Left ventricle myocardium superior (tissue), 1 donor: ENCODE results near the gene HIGD1B. TPM values are rescaled to one million over a fixed set of nuclear protein-coding genes. Genes with fewer than 3 reads are reported as not detected.
A peak's percentile ranks its signal among the peaks of the same experiment; 100 is the strongest.

ENCODE experiments used
- ATAC-seq: fragments of 200-7000 bp; cut with Tn5 transposase; one replicate; pipeline ENCODE4 v1.9.1; 2020; ENCODE audit warnings: mild to moderate bottlenecking, moderate library complexity
- DNase-seq: peaks from one replicate; pipeline ENCODE4 v3.0.0-alpha.2; 2020
- intact Hi-C: fragments of 100-400 bp; cut with micrococcal nuclease; formaldehyde crosslinking; loops from one replicate; pipeline ENCODE4 v1.11.0; 2022
- total RNA-seq: library from RNA; stranded (reverse); fragmentation: NEBNext Ultra II Directional; extraction: Animal tissue kit (Norgen Biotek cat#: 25700); gene quantifications from one replicate; pipeline ENCODE4 v1.2.1, GENCODE V29; 2021
- donor health status: DM: no; HTN: yes; CAD: no; lungs with severe emphysema.

Gene HIGD1B
- total RNA-seq, 1 donor from 2014 or later: 22.2 TPM

DNA sequence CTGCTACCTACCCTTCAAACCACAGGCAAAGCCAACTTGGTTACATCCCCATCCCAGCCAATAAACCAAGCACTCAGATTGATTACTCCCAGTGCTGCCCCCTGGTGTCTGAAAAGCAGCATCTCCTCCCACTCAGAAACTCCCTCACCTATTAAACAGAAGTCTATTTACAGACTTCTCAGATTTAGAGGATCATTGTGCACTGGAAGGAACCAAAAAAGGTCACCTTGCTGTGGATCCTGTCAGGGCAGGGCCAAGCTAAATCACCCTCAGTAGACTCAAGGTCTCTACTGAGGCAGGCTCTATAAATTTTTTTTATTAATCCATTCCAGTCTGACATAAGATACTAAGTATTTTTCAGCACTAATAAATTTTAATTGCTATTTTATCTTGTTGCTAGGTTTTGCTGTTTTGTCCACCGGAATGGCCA lies 17.6 kb downstream of the HIGD1B start:
- DNase-seq: peak; percentile 70
- intact Hi-C loops: loop anchor here (5.0 kb wide), 1 partner anchor 88 kb away; no protein-coding TSS in a partner anchor
- ATAC-seq: peak; percentile 72

DNA sequence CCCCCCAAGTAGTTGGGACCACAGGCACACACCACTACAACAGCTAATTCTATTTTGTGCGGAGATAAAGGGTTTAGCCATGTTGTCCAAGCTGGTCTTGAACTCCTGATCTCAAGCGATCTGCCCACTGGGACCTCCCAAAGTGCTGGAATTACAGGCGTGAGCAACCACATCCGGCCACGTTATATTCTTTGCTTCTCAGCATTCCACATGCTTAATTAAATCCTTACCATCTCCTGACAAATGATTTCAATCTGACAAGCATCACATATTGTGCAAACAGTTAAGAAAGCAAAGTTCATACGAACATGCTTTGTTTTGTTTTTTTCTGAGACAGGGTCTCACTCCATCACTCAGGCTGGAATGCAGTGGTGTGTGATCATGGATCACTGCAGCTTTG lies 18.2 kb downstream of the HIGD1B start:
- intact Hi-C loops: loop anchor here (5.0 kb wide), 1 partner anchor 89 kb away; no protein-coding TSS in a partner anchor
- ATAC-seq (no peak), DNase-seq (no peak)

DNA sequence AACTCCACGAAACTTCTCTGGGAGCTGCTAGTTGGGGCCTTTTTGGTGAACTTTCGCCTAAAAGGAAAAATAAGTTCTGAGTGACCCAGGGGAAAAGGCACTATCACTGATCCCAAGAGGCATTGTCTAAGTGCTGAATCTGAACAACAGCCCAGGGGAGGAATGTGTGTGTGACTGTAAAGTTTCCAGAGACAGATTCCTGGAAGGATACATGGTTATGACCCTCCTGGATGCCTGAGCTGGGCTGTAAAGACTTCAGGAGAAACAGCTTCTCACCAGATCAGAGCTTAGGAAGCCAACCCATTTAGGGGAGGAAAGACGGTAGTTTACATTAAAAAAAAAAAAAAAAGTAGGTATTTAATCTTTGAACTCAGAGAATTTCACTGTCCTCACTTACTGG lies 20.2 kb downstream of the HIGD1B start:
- peak; percentile 26 for ATAC-seq
- DNase-seq: no peak
- intact Hi-C loops: loop anchor here (5.0 kb wide), 1 partner anchor 91 kb away; no protein-coding TSS in a partner anchor

DNA sequence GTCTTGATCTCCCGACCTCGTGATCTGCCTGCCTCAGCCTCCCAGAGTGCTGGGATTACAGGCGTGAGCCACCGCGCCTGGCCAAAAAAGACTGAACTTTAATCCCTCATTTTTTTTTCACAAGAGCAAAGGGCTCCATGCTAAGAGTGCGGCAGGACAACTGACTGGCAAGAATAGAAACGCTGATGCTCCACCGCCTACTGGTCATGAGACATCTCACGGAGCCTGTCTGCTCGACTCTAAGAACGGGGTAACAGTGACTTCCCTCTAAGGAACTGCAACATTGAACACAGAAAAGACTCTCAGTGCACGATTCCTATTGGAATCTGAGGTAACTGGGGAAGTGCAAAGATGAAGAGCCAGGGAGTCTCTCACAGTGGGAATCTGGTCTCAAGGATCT lies 23.9 kb downstream of the HIGD1B start:
- intact Hi-C loops: no loop called here
- DNase-seq (no peak), ATAC-seq (no peak)

DNA sequence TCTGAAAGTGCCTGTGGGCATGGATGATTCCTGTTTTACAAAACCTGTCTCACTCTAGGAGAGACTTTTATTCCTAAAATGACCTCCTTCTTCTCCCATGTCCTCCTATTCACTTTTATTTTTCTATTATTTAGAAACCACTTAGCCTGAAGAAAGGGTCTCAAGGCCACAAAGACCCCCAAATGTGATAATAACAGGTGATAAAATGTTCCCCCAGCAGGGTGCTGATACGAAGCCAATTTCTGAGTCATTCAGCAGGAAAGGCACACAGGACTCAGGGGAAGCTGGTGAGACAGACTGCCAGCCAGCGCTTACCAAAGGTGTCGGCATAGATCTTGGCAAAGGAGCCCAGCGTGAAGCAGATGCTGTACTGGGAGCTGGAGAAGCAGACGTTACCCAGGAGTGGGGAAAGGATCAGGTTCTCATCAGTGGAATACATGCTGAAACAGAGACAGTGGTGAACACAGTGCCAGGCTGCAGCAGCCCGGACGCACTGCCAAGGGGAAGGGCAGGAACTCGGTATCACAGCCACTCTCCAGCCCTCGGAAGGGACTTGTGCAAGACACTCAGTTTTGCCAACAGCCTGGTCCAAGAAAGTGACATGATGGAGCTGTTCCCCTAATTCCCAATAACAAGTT lies 24.6 kb downstream of the HIGD1B start:
- peak; percentile 57 for DNase-seq
- intact Hi-C loops: no loop called here
- ATAC-seq: peak; percentile 93

DNA sequence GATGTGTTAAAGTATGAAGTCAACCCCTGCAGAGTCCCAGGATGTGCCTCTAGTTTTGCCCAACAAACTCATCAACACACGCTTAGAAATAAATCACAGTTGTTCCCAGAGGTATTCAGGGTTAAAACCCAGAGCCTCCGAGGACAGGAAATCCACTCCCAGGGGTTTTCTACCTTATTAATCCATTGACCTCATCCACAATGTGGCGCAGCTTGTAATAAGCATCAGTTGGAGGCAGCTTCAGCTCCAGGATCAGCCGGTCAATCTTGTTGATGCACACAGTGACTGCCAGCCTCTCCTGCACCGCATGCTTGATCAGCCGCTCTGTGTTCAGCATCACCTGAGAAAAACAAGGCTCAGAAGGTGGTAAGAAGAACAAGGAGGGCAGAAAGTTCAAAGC lies 28.1 kb downstream of the HIGD1B start:
- intact Hi-C loops: loop anchor here (5.0 kb wide), 1 partner anchor 103 kb away; no protein-coding TSS in a partner anchor
- ATAC-seq (no peak), DNase-seq (no peak)

DNA sequence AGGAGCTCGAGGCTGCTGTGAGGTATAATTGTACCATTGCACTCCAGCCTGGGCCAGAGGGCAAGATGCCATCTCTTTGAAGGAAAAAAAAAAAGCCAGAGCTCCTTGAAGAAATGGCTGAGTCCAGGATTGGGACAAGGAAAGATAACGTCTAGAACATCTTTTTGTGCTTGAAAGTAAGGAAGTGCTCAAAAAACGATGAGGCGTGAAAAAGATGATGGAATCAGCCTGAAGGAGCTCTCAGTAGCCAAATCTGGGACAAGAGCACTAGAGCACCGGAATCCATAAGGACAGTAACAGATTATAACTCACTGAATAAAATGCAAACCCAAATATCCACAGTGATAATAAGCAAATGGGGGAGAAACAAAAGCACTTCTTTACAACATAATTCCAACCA lies 29.4 kb downstream of the HIGD1B start:
- no peak for ATAC-seq
- DNase-seq: no peak
- intact Hi-C loops: loop anchor here (5.0 kb wide), 1 partner anchor 105 kb away; no protein-coding TSS in a partner anchor

DNA sequence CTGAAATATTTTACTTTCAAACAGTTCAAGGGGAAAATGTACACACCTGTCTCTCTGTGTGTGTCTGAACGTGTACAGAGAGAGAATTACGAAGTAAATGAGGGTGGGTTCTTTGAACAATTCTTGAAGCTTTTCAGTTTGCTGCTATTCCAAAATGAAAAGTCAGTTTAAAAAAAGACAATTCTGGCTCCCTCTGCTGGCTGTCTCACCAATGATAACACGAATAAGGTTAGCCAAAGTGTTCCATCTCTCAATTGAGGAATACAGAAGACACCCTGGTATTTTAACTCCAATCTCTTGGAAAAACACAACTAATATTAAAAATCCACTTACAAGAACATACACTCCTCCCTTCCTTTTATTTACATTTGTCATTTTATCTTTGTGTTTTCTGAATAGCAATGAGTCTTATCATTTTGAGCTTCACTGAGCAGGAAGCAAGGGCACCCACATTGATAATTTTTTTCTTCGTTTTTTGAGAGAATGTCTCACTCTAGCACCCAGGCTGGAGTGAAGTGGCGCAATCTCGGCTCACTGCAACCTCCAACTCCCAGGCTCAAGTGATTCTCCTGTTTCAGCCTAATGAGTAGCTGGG lies 31.0 kb downstream of the HIGD1B start:
- no peak for ATAC-seq
- intact Hi-C loops: loop anchor here (5.0 kb wide), 1 partner anchor 106 kb away; no protein-coding TSS in a partner anchor

DNA sequence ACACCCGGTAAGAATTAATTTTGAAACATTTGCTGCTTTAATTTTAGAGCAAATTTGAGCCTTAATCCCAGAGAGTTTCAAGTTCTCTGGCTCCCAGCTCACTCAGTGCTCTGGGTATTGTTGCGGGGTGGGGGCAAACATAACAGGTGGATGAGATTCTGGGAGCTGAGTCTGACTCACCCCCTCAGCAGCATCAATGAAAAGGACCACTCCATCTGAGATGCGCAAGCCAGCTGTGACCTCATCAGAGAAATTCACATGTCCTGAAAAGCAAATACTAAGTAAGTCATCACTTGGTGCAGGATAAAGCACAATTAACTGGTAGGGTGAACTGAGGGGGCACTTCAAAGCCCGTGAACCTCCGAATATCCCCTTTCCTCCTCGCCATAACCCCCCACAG lies 31.7 kb downstream of the HIGD1B start:
- no peak for ATAC-seq
- intact Hi-C loops: loop anchor here (5.0 kb wide), 1 partner anchor 107 kb away; no protein-coding TSS in a partner anchor
- no peak for DNase-seq

More for the DNA sequence above, 31.0 kb downstream of the HIGD1B start:
- no peak for DNase-seq

DNA sequence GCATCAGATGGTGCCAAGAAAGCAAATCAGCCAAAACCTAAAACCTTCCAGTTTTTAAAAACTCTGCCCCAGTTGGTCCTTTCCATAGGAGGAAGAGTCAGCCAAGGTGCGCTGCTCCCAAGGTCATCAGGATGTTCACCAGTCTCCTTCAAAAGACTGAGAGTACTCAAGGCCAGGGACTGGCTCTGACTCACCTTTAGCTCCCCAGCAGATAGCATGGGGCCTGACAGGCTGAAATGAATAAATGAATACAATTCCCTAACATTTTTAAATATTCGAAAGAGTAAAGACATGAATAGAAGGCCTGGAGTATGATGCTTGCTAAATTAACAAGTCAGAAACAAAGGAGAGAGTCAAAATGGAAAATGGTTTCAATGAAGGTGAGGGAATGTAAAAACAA lies 32.4 kb downstream of the HIGD1B start:
- intact Hi-C loops: no loop called here
- ATAC-seq (no peak), DNase-seq (no peak)

DNA sequence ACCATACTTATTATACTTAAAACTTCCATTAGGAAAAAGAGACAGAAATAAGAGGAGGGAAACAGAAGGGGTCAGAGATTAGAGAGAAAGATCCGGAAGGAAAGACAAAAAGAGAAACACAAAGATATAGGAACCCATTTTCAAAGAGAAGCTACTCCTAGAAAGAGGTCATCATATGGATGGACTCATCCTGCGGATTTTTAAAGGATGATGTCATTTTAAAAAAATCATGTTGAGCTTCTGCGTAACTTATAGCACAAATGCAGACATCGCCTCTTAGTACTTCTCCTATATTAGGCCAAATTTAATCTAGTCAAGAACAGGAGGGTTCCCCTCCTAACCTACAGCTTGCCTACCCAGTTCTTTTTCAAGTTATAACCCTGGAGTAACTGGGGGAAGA lies 33.5 kb downstream of the HIGD1B start:
- intact Hi-C loops: no loop called here
- no peak for DNase-seq
- ATAC-seq: no peak

DNA sequence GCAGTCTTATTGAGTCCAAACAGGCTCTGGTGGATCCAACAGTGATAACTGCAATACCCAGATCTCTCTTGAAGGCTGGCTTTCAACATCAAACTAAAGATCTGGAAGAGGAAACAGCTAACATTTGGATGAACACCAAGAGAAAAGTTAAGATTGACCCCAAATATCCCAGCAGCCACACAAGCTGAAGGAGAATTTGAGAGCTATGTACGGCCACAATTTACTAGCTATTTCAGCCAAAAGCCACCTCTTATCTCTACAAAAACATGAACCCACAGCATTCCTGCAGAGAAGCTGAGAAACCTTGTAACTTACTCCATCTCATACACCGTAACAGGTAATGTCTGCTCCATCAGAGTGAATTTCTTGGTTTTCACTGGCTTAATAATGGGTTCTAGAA lies 37.3 kb downstream of the HIGD1B start:
- intact Hi-C loops: no loop called here

DNA sequence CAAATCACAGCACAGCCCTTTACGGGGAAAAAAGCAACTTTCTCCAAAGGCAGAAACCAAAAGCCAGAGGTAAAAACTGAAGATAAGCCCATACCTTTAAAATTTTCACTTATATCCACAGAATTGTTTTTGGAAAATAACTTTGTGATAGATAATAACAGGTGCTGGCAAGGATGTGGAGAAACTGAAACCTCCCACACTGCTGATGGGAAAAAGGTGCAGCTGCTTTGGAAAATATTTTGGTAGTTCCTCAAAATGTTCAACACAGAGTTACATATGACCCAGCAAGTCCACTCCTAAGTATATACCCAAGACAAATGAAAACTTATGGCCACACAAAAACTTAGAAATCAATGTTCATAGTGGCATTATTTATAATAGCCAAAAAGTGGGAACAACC lies 39.3 kb downstream of the HIGD1B start:
- DNase-seq (no peak), ATAC-seq (no peak)
- intact Hi-C loops: no loop called here

More for the DNA sequence above, 37.3 kb downstream of the HIGD1B start:
- ATAC-seq (no peak), DNase-seq (no peak)

DNA sequence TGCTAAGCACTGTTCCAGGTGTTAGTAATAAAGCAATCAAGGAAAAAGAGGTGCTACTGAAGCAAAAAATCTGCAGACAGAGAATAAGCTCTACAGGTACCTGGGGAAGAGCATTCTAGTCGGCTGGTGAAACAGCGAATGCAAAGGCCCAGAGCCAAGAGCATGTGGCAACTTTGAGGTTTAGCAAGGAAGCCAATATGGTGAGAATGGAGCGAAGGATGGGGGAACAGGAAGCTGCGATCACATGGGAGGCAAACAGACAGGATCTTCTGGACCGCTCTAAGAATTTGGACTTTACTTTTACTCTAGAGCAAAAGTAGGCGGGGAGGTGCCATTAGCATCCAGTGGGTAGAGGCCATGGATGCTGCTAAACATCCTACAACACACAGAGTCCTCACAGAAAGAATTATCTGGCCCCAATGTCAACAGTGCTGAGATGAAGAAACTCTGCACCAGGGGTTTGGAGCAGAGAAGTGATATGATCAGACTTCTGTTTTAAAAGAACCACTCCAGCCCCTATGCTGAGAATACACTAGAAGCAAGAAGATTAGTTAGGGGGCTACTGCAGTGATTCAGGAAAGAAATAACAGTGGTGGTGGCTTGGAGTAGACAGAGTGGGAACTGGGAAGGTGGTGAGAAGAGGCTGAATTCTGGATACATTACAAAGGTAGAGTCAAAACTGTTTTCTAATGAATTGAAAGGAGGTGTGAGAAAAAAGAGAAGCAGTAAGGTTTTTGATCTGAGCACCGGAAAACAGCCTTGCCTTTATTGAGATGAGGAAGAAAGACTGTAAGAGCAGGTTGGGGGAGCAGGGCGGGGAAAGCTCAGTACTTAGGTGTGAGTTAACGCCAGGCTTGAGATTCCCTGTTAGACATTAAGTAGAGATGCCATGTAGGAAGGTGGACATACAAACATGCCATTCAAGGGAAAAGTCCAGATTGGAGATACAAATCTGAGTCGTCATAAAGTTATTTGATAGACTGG lies 40.6 kb downstream of the HIGD1B start:
- no peak for DNase-seq
- ATAC-seq: no peak
- intact Hi-C loops: no loop called here

DNA sequence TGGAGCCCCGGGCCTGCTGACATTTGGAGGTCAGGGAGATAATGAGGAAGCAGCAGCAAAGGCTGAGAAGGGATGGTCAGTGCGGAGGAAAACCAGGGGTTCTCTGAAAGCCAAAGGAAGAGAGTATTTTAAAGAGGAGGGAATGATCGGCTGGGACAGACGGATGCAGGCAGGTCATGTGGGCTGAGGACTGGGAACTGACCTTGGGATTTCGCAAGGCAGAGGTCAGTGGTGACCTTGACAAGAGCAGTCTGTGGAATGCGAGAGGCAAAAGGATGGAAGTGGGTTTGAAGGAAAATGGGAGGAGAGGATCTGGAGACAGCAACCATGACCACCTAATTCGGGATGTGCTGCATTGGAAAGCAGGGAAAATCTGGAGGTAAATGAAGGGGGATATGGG lies 41.3 kb downstream of the HIGD1B start:
- no peak for DNase-seq
- intact Hi-C loops: no loop called here
- ATAC-seq: peak; percentile 67

DNA sequence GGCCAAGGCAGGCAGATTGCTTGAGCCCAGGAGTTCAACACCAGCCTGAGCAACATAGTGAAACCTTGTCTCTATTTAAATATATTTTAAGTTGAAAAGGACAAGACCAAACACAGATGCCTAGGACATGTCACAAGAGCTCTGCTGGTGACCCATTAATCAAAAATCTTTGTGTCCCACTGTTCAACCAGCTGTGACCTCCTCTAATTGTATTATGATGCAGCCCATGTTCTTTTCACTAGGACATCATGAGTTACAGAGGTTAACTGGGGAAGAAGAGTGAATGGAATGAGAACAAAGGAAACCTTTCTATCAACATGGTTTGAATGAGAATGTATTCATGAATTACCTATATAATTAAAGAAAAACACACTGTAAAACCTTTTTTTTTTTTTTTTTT lies 44.6 kb downstream of the HIGD1B start:
- ATAC-seq: no peak
- intact Hi-C loops: no loop called here

DNA sequence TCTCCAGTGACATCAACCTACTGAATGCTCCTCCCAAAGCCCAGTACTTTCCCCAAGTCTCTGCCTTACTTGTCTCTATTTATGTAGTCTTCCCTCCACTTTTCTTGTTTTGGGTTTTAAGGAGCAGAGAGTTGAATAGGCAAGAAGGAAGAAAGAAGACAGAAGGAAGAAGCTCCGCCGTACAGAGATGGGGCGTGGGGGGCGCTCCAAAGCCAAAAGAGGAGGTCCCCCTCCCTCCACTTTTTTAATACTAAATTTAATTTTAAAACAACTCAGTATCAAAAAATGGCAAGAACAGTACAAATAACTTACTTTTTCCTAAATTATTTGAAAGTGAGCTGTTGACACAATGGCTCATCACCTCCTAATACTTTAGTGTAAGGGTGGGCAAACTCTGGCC lies 47.0 kb downstream of the HIGD1B start:
- no peak for DNase-seq
- ATAC-seq: no peak
- intact Hi-C loops: no loop called here

More for the DNA sequence above, 44.6 kb downstream of the HIGD1B start:
- no peak for DNase-seq

DNA sequence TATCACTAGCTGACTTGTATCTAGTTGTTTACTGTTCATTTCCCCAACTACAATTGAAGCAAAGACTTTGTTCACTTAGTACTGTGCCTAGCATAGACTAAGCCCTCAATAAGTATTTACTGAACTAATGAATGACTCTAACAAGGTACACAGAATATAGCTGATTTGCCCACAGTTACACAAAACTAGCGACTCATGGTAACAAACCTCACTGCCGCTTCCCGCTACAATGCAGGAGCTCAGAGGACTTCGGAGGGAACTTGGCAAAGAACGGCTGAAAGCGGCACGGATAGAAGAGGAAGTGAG lies 51.0 kb downstream of the HIGD1B start:
- ATAC-seq (no peak), DNase-seq (no peak)
- intact Hi-C loops: no loop called here

DNA sequence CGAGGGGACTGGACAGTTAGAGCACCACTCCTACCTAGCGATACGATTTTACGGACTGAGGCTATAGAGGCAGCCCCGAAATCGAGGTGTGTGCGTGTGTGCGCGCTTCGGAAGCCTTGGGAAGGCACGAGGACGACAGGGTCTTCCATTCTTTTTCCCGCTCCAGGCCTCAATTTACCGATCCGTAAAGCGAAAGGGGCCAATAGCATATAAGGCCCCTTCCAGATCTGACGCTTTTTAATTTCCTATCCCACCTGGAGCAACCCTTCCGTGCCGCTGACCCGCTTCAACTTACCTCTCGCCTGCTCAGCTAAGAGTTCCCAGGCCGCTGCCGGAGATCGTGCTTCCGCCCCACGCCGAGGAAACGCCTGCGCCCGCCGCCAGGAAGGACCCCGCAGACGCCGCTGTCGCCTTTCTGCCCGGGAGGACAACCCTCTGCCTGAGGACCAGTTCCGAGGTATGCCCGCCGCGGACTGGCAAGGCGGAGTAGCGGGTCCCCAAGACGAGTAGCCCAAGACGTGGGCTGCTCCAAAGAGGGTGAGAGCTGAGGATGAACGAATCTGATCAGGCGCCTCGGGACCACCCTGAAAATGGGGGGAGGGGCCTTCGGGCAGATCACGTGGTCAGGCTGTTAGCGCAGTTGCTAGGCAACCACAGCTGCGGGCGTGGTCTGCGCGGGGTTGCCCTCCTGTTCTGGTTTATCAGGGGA lies 51.5 kb downstream of the HIGD1B start, which contains the start of gene EFTUD2:
Gene EFTUD2, minus strand, starts transcription at position 372 of the 709 bp plus-strand sequence. CDS start 4,924 bp downstream, outside the sequence.
- ATAC-seq (peak; percentile 94), DNase-seq (peak; percentile 95)
- intact Hi-C loops: no loop called here
